Inflammatory macrophage (primary cell): ENCODE data around the gene GDF7.
"Not testable (repeated sequence)": the region's sequence is repeated elsewhere in the genome, so short reads cannot be mapped to it uniquely, and the experiment has no call there.

Experiments used
- DNase-seq, 2 donors: peaks; one replicate each; pipeline ENCODE4 v3.0.0-alpha.2; 2020 to 2022

Gene GDF7

DNA sequence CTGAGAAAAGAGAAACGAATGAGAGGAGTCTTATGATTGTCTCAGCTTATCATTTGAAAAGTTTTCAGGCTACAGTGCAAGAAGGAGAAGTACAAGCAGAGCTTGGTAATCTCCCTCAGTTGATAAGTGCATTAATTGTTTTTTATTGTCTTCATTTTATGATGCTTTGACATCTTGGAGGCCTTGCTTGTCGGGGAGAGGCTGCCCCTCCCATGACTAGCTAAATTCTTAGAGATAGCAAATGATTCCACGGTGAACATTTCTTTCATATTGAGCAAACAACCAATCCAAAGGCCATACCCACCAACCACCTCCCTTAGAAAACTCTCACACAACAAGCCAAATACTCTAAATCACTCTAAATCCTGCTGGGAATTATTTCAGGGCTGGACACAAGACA lies 39.8 kb downstream of the GDF7 start:
- DNase-seq, result no peak

- DNase-seq, result no peak
Observed at GRCh38 chr2:20707601-20708000, 40.7 kb downstream of the GDF7 start.

DNA sequence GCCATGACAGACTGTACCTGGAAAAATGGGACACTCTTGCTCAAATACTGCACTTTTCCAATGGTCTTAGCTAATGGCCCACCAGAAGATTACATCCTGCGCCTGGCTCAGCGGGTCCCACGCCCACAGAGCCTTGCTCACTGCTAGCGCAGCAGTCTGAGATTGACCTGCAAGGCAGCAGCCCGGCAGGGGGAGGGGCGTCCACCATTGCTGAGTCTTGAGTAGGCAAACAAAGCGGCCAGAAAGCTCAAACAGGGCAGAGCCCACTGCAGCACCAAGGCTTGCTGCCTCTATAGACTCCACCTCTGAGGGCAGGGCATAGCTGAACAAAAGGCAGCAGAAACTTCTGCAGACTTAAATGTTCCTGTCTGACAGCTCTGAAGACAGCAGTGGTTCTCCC lies 44.7 kb downstream of the GDF7 start:
- DNase-seq, result not testable (repeated sequence)

DNA sequence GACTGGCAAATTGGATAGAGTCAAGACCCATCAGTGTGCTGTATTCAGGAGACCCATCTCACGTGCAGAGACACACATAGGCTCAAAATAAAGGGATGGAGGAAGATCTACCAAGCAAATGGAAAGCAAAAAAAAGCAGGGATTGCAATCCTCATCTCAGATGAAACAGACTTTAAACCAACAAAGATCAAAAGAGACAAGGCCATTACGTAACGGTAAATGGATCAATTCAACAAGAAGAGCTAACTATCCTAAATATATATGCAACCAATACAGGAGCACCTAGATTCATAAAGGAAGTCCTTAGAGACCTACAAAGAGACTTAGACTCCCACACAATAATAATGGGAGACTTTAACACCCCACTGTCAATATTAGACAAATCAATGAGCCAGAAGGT lies 46.6 kb downstream of the GDF7 start:
- not testable (repeated sequence) for DNase-seq

GRCh38 chr2:20714412-20714811 lies 47.5 kb downstream of the GDF7 start:
- DNase-seq, result not testable (repeated sequence)

- not testable (repeated sequence) for DNase-seq
Observed at GRCh38 chr2:20716164-20716563, 49.2 kb downstream of the GDF7 start.

- no peak for DNase-seq
Observed at GRCh38 chr2:20717641-20718040, 50.7 kb downstream of the GDF7 start.

GRCh38 chr2:20722592-20723240 lies 55.8 kb downstream of the GDF7 start:
- DNase-seq, result no peak

GRCh38 chr2:20723543-20723942 lies 56.6 kb downstream of the GDF7 start:
- no peak for DNase-seq

- DNase-seq, result no peak
Observed at GRCh38 chr2:20724500-20725053, 57.6 kb downstream of the GDF7 start.

DNA sequence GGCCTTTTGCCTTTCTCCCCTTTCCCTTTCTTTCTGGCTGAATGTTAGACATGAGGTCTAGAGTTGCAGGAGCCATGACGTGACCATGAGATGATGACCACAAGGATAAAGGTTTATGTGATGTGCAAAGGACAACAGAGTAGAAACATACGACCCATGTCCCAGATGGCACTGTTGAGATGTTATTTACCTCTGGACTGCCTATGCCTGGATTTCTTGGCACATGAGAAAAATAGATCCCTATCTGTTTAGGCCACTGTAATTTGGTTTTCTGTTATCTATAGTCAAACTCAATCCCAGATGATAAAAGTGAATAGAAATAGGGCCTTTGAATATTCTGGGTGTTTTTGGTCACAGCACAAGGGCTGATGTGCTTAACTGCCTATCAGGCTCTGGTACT lies 58.8 kb downstream of the GDF7 start:
- no peak for DNase-seq

DNA sequence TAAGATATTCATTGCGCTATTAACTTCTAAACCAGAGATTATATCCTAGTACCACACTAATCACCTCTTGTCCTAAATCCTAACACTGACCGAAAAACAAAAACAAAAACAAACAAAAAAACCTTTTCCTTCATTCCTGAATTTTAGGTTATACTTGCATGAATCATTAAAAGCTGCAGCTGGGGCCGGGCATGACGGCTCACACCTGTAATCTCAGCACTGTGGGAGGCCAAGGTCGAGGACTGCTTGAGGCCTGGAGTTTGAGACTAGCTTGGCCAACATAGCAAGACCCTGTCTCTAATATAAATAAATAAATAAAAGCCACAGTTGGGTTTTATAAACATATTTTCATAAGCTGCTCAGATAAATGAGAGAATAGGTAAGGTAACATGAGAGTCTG lies 60.0 kb downstream of the GDF7 start:
- DNase-seq, result no peak

DNA sequence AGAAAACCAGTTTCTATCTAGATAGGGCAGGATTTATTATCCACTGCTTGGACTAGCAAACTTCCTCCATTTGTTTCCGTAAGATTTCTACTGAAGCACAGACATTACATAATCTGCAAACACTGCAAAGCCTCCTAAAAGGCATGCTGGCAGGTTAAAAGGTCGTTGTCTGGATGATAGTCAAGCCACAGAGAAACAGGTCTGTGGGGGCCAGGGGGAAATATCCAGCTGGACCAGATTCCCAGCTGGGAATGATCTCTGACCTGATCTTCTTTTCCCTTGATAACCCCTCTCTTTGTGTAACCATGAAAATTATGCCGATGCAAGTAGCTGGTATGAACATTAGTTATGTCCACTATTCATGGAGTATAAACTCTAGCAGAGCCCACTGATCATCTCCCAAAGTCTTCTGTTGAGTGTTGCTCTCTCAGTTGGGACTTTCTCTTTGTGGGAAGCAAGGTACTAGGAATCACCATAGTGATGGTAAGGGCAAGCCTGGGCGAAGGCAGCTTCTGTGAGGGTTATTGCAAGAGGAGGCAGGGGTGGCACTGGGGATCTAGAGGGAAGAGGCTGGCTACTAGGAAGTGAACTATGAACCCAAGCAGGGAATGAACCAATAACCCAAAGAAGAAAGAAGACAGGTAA lies 61.3 kb downstream of the GDF7 start:
- DNase-seq, result peak in 1 of 2 donors; percentile 38
